ENCODE data around the gene ZNF77. TPM values are rescaled to one million over a fixed set of nuclear protein-coding genes. Genes with fewer than 3 reads are reported as not detected.

Gene ZNF77
- total and polyA plus RNA-seq, 7 experiments from 2014 or later = 2.0 to 5.8 (median 3.7) TPM

DNA sequence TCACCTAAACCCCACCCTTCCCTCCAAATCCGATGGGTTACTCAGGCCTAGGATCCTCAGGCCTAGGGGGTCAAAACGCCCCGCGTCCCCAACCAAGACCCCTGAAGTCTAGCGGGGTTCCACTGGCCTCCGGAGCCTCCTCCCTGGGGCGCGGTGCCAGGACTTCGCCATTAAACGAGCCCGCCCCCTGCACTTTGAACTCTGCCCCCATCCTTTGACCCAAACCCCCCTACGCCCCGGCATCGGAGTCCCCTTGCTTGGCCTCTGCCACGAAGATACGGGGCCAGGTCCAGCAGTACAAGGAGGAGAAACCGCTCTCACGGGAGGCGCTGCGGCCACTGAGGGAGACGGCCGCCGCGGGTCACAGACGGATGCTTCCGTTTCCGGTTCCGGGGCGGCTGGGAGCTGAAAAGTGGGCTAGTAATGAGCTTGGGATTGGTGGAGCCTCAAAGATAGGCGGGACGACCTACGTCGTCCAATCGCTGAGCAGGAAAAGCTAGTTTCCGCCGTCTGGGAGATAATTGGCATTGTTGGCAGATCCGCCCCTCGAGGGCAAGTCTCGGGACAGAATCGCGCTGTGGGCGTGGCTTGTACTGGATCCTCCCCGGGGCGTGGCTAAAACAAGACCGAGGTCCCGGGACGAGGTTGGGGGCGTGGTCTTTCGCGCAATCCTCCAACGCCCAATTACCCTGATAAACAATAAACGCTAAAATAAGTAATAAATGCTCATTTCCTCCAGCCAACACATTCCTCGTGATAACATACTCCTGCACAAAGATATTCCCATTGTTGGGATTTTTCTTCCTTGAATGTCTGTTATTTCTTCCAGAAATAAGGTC, 5.7 kb upstream of the ZNF77 start:
- H3K36me3 Mint-ChIP-seq = peaks cover 0 to 6% (median 0%) of the 10 kb centered on the region in 5 donors
- no peaks in the 10 kb centered on the region for H3K27me3 ChIP-seq (ENCODE audit: control insufficient read depth in 2 of 2, insufficient read depth in 2 of 2, low read length in 2 of 2)
- ChIA-PET CTCF (interaction anchor here (0.5 to 3.5 kb wide), 23 partner anchors 9 to 692 kb away, joined by 3 to 32 read pairs (median 4); no protein-coding TSS in a partner anchor), POLR2A (interaction anchor here (0.5 to 2.5 kb wide), 23 partner anchors 12 to 1094 kb away, joined by 3 to 16 read pairs (median 3); partner anchors contain the start of genes GNG7, NCLN, TLE5 and ZNF57)
- peak overlapping the region; percentile 87 for H3K27ac ChIP-seq (ENCODE audit: low read depth, low read length)
- H3K4me1 Mint-ChIP-seq = peaks cover 15 to 34% (median 29%) of the 10 kb centered on the region in 7 donors
- H3K36me3 ChIP-seq (ENCODE audit: control insufficient read depth in 2 of 3, insufficient read depth in 3 of 3, low read length in 3 of 3) = no peaks in the 10 kb centered on the region
- H3K4me1 ChIP-seq (ENCODE audit: control insufficient read depth in 2 of 2, insufficient read depth in 2 of 2, low read length in 2 of 2) = peaks cover 9 to 11% of the 10 kb centered on the region in 2 donors
- H3K4me3 ChIP-seq (ENCODE audit: low read length) = peak overlapping the region; percentile 93
- no peaks in the 10 kb centered on the region for H3K27me3 Mint-ChIP-seq
- intact Hi-C loops (cut with micrococcal nuclease) = loop anchor here (1.0 to 10.0 kb wide), 20 partner anchors 12 to 524 kb away; partner anchors contain the start of genes NCLN (in 2 of the 2), TLE6 (in 2 of the 2), ZNF57 (in 2 of the 2) and THOP1 (in 1 of the 2)
- peak; percentile 98 to 100 (median 100) for DNase-seq
- peak; percentile 96 for ATAC-seq
- no peaks in the 10 kb centered on the region for H3K9me3 ChIP-seq (ENCODE audit: control insufficient read depth in 2 of 3, low read length in 3 of 3)
- H3K27ac Mint-ChIP-seq = peak overlapping the region; percentile 91 to 100 (median 97)
- H3K4me3 Mint-ChIP-seq = peak overlapping the region; percentile 86 to 98 (median 96)
- peaks cover 0 to 3% (median 0%) of the 10 kb centered on the region in 11 donors for H3K9me3 Mint-ChIP-seq

DNA sequence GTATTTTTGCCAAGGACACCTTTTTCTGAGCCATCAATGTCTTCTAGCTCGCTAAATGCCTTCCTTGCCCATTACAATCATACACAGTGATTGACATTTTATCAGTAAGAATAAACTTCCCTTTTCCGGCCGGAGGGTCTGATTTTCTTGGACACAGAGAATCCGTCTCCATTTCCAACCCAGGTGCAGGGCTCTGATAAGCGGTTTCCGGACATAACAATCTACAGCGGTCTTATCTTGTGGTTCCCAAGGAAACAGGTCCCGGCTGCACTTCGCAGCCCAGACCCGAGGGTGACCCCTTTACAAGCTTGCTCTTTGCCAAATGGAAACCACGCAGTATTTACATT, 5.1 kb upstream of the ZNF77 start:
- Histone ChIP-seq H3K27me3 (ENCODE audit: control insufficient read depth in 2 of 2, insufficient read depth in 2 of 2, low read length in 2 of 2) (no peaks in the 10 kb centered on the region), H3K36me3 (ENCODE audit: control insufficient read depth in 2 of 3, insufficient read depth in 3 of 3, low read length in 3 of 3) (no peaks in the 10 kb centered on the region), H3K4me3 (ENCODE audit: low read length) (peak overlapping the region; percentile 93), H3K27ac (ENCODE audit: low read depth, low read length) (peak overlapping the region; percentile 87), H3K4me1 (ENCODE audit: control insufficient read depth in 2 of 2, insufficient read depth in 2 of 2, low read length in 2 of 2) (peaks cover 9 to 13% of the 10 kb centered on the region in 2 donors), H3K9me3 (ENCODE audit: control insufficient read depth in 2 of 3, low read length in 3 of 3) (no peaks in the 10 kb centered on the region)
- Mint-ChIP-seq H3K4me1 (peaks cover 15 to 38% (median 32%) of the 10 kb centered on the region in 7 donors), H3K27me3 (no peaks in the 10 kb centered on the region), H3K27ac (peak overlapping the region; percentile 91 to 100 (median 97)), H3K9me3 (peaks cover 0 to 3% (median 0%) of the 10 kb centered on the region in 11 donors), H3K36me3 (peaks cover 0 to 6% (median 0%) of the 10 kb centered on the region in 5 donors), H3K4me3 (peak overlapping the region; percentile 86 to 98 (median 96))
- DNase-seq (no peak), ATAC-seq (no peak)
- POLR2A ChIA-PET = interaction anchor here (0.9 to 2.5 kb wide), 13 partner anchors 15 to 1094 kb away, joined by 3 to 16 read pairs (median 3); partner anchors contain the start of genes NCLN and TLE5
- intact Hi-C loops (cut with micrococcal nuclease) = loop anchor here (1.0 to 10.0 kb wide), 17 partner anchors 27 to 523 kb away; partner anchors contain the start of genes NCLN (in 2 of the 2), TLE6 (in 2 of the 2), ZNF57 (in 2 of the 2) and THOP1 (in 1 of the 2)
- CTCF ChIA-PET = interaction anchor here (0.5 to 3.5 kb wide), 16 partner anchors 10 to 692 kb away, joined by 3 to 32 read pairs (median 4); no protein-coding TSS in a partner anchor

DNA sequence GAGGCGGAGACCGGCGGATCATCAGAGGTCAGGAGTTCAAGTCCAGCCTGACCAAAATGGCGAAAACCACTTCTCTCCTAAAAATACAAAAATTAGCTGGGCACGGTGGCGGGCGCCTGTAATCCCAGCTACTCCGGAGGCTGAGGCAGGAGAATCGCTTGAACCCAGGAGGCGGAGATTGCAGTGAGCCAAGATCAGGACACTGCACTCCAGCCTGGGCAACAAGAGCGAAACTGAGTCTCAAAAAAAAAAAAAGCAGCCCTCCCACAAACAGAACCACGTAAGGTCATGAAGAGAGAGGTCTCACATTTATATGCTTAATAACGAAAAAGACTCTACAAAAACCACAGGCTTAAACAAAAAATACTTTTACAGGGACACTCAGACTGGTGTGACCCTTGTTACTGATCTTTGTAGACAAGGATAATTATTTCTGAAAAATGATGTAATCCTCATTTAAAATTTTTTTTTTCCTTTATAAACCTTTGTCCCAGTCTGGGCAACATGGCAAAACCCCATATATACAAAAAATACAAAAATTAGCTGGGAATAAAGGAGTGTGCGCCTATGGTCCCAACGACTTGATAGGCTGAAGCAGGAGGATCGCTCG, 909 bp upstream of the ZNF77 start:
- Histone ChIP-seq H3K9me3 (ENCODE audit: control insufficient read depth in 2 of 3, low read length in 3 of 3) (no peaks in the 10 kb centered on the region), H3K27ac (ENCODE audit: low read depth, low read length) (peak overlapping the region; percentile 87), H3K27me3 (ENCODE audit: control insufficient read depth in 2 of 2, insufficient read depth in 2 of 2, low read length in 2 of 2) (no peaks in the 10 kb centered on the region), H3K4me3 (ENCODE audit: low read length) (peak overlapping the region; percentile 86), H3K4me1 (ENCODE audit: control insufficient read depth in 2 of 2, insufficient read depth in 2 of 2, low read length in 2 of 2) (peaks cover 13 to 16% of the 10 kb centered on the region in 2 donors), H3K36me3 (ENCODE audit: control insufficient read depth in 2 of 3, insufficient read depth in 3 of 3, low read length in 3 of 3) (no peaks in the 10 kb centered on the region)
- ChIA-PET CTCF (no interaction called here), POLR2A (interaction anchor here (0.7 kb wide), 2 partner anchors 218 to 1148 kb away, joined by 3 read pairs; no protein-coding TSS in a partner anchor)
- peaks cover 15 to 50% (median 38%) of the 10 kb centered on the region in 7 donors for H3K4me1 Mint-ChIP-seq
- ATAC-seq (no peak), DNase-seq (no peak)
- H3K27me3 Mint-ChIP-seq = no peaks in the 10 kb centered on the region
- H3K36me3 Mint-ChIP-seq = peaks cover 0 to 10% (median 0%) of the 10 kb centered on the region in 5 donors
- peak overlapping the region; percentile 90 to 99 (median 98) for H3K27ac Mint-ChIP-seq
- peak overlapping the region; percentile 94 to 99 (median 97) for H3K4me3 Mint-ChIP-seq
- intact Hi-C loops (cut with micrococcal nuclease) = loop anchor here in 1 of 2 donors (1.0 to 10.0 kb wide), 4 partner anchors 45 to 329 kb away; partner anchors contain the start of genes THOP1, ZNF555 and ZNF57
- peaks cover 0 to 4% (median 0%) of the 10 kb centered on the region in 11 donors for H3K9me3 Mint-ChIP-seq

DNA sequence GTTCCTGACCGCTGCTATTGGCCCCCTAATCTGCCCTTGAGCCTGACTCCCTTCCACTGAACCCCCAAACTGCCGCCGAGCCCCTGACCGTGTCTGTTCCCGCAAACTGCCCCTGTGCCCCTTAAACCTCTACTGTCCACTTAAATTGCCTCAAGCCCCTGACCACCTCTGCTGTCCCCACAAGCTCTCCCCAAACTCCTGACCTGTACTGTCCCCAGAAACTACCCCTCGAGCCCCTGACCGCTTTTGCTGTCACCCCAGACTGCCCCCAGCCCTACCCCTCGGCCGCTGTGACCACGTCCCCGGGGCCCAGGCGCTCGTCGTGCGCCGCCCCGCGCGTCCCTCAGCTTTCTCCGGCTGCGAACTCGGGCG, 382 bp downstream of the ZNF77 start:
- POLR2A ChIA-PET = interaction anchor here (0.6 to 0.8 kb wide), 4 partner anchors 42 to 221 kb away, joined by 3 to 5 read pairs (median 4); partner anchors contain the start of gene ZNF57
- peak overlapping the region; percentile 86 for H3K4me3 ChIP-seq (ENCODE audit: low read length)
- Mint-ChIP-seq H3K9me3 (peaks cover 0 to 4% (median 0%) of the 10 kb centered on the region in 11 donors), H3K4me1 (peaks cover 12 to 37% (median 28%) of the 10 kb centered on the region in 7 donors), H3K27ac (peak overlapping the region; percentile 46 to 98 (median 77)), H3K27me3 (no peaks in the 10 kb centered on the region), H3K36me3 (peaks cover 0 to 13% (median 0%) of the 10 kb centered on the region in 5 donors), H3K4me3 (peak overlapping the region; percentile 94 to 99 (median 97))
- no peaks in the 10 kb centered on the region for H3K27me3 ChIP-seq (ENCODE audit: control insufficient read depth in 2 of 2, insufficient read depth in 2 of 2, low read length in 2 of 2)
- H3K27ac ChIP-seq (ENCODE audit: low read depth, low read length) = peak overlapping the region; percentile 87
- peaks cover 5 to 9% of the 10 kb centered on the region in 2 donors for H3K4me1 ChIP-seq (ENCODE audit: control insufficient read depth in 2 of 2, insufficient read depth in 2 of 2, low read length in 2 of 2)
- ATAC-seq (no peak), DNase-seq (no peak)
- no peaks in the 10 kb centered on the region for H3K9me3 ChIP-seq (ENCODE audit: control insufficient read depth in 2 of 3, low read length in 3 of 3)
- CTCF ChIA-PET = no interaction called here
- H3K36me3 ChIP-seq (ENCODE audit: control insufficient read depth in 2 of 3, insufficient read depth in 3 of 3, low read length in 3 of 3) = peaks cover 0 to under 1% (median 0%) of the 10 kb centered on the region in 3 experiments
- intact Hi-C loops (cut with micrococcal nuclease) = loop anchor here in 1 of 2 donors (10.0 kb wide), 1 partner anchor 330 kb away; no protein-coding TSS in a partner anchor

DNA sequence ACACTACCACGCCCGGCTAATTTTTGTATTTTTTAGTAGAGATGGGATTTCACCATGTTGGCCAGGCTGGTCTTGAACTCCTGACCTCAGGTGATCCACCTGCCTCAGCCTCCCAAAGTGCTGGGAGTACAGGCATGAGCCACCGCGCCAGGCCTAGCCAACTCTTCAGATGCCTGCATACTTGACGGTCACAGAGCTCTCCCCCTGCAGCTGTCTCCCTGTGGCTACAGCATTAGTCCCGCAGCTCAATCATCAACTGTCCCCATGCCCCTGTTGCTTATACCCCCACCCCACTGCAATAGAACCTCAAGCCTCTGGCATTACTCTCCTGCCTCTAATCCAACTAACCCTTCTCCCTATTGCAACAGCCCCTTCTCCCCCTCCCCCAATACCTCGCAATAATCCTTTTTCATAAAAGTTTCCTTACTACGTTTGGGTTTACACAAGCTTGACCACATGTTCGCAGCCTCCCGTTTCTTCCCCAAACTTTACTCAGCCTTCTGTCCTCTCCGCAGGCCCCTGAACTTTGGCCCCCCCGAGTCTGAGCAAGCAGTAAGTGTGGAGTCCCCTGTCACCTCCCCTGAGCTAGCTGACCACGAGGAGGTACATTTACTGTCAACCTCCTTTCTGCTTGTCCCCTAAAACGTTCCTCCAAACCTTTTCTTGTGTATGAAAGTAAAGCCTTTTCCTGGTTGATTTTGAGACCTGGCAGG, 1.7 kb downstream of the ZNF77 start:
- POLR2A ChIA-PET = no interaction called here
- Mint-ChIP-seq H3K9me3 (peaks cover 0 to 4% (median 0%) of the 10 kb centered on the region in 11 donors), H3K27ac (peak overlapping the region in 4 of 9 donors; percentile 24 to 67 (median 26))

More for the DNA sequence above, 1.7 kb downstream of the ZNF77 start:
- intact Hi-C loops (cut with micrococcal nuclease) = loop anchor here in 1 of 2 donors (10.0 kb wide), 1 partner anchor 332 kb away; no protein-coding TSS in a partner anchor
- Histone ChIP-seq H3K4me3 (ENCODE audit: low read length) (no peak overlapping the region), H3K9me3 (ENCODE audit: control insufficient read depth in 2 of 3, low read length in 3 of 3) (no peaks in the 10 kb centered on the region), H3K27me3 (ENCODE audit: control insufficient read depth in 2 of 2, insufficient read depth in 2 of 2, low read length in 2 of 2) (no peaks in the 10 kb centered on the region), H3K36me3 (ENCODE audit: control insufficient read depth in 2 of 3, insufficient read depth in 3 of 3, low read length in 3 of 3) (peaks cover 0 to 7% (median 0%) of the 10 kb centered on the region in 3 experiments), H3K4me1 (ENCODE audit: control insufficient read depth in 2 of 2, insufficient read depth in 2 of 2, low read length in 2 of 2) (peaks cover 5 to 6% of the 10 kb centered on the region in 2 donors), H3K27ac (ENCODE audit: low read depth, low read length) (no peak overlapping the region)
- no peaks in the 10 kb centered on the region for H3K27me3 Mint-ChIP-seq
- peak overlapping the region in 9 of 10 donors; percentile 27 to 98 (median 64) for H3K4me3 Mint-ChIP-seq
- CTCF ChIA-PET = interaction anchor here (0.6 to 1.0 kb wide), 2 partner anchors 9 to 168 kb away, joined by 3 read pairs; no protein-coding TSS in a partner anchor
- H3K4me1 Mint-ChIP-seq = peaks cover 5 to 30% (median 22%) of the 10 kb centered on the region in 7 donors
- peaks cover 0 to 18% (median 0%) of the 10 kb centered on the region in 5 donors for H3K36me3 Mint-ChIP-seq
- no peak for DNase-seq
- no peak for ATAC-seq
